ENCODE results near the gene UPF1. TPM values are rescaled to one million over a fixed set of nuclear protein-coding genes. Genes with fewer than 3 reads are reported as not detected.

The UPF1 gene
- total RNA-seq, 1 donor from 2014 or later: 76.5 TPM

GRCh38 chr19:18842166-18842565, 10.4 kb downstream of the UPF1 start:
- TF ChIP-seq CTCF (conservative IDR thresholded peaks at IDR 0.05): no peak
- Mint-ChIP-seq H3K4me1 (ENCODE audit: unreplicated experiment) (peaks cover 48% of the 10 kb centered on the region), H3K27me3 (no peaks in the 10 kb centered on the region), H3K36me3 (peaks cover 3% of the 10 kb centered on the region), H3K9me3 (no peaks in the 10 kb centered on the region), H3K4me3 (no peak overlapping the region), H3K27ac (peak overlapping the region; percentile 18)
- no peak for DNase-seq (ENCODE audit: extremely low spot score, unreplicated experiment)

- Mint-ChIP-seq H3K36me3 (peaks cover 3% of the 10 kb centered on the region), H3K4me1 (ENCODE audit: unreplicated experiment) (peaks cover 58% of the 10 kb centered on the region), H3K27me3 (no peaks in the 10 kb centered on the region), H3K9me3 (no peaks in the 10 kb centered on the region), H3K27ac (no peak overlapping the region), H3K4me3 (no peak overlapping the region)
- TF ChIP-seq CTCF (conservative IDR thresholded peaks at IDR 0.05): no peak
- no peak for DNase-seq (ENCODE audit: extremely low spot score, unreplicated experiment)
These were observed 12.2 kb downstream of the UPF1 start for GRCh38 chr19:18843960-18844359.

GRCh38 chr19:18844806-18845329, 13.1 kb downstream of the UPF1 start:
- Mint-ChIP-seq H3K36me3 (peaks cover 3% of the 10 kb centered on the region), H3K27me3 (no peaks in the 10 kb centered on the region), H3K4me1 (ENCODE audit: unreplicated experiment) (peaks cover 61% of the 10 kb centered on the region), H3K9me3 (no peaks in the 10 kb centered on the region), H3K4me3 (no peak overlapping the region), H3K27ac (no peak overlapping the region)
- no peak for TF ChIP-seq CTCF (conservative IDR thresholded peaks at IDR 0.05)
- DNase-seq (ENCODE audit: extremely low spot score, unreplicated experiment): no peak

- no peak for DNase-seq (ENCODE audit: extremely low spot score, unreplicated experiment)
- TF ChIP-seq CTCF (conservative IDR thresholded peaks at IDR 0.05): no peak
- no peak overlapping the region for H3K4me3 Mint-ChIP-seq
- peaks cover 3% of the 10 kb centered on the region for H3K36me3 Mint-ChIP-seq
- H3K4me1 Mint-ChIP-seq (ENCODE audit: unreplicated experiment): peaks cover 71% of the 10 kb centered on the region
- H3K27me3 Mint-ChIP-seq: no peaks in the 10 kb centered on the region
- no peaks in the 10 kb centered on the region for H3K9me3 Mint-ChIP-seq
- H3K27ac Mint-ChIP-seq: no peak overlapping the region
These were observed 14.2 kb downstream of the UPF1 start for GRCh38 chr19:18845961-18846360.

GRCh38 chr19:18846862-18847548, 15.2 kb downstream of the UPF1 start:
- DNase-seq (ENCODE audit: extremely low spot score, unreplicated experiment): peak; percentile 79
- peak; percentile 91 for TF ChIP-seq CTCF (conservative IDR thresholded peaks at IDR 0.05)
- Mint-ChIP-seq H3K9me3 (no peaks in the 10 kb centered on the region), H3K4me3 (no peak overlapping the region), H3K36me3 (peaks cover 3% of the 10 kb centered on the region), H3K27me3 (no peaks in the 10 kb centered on the region), H3K4me1 (ENCODE audit: unreplicated experiment) (peaks cover 66% of the 10 kb centered on the region), H3K27ac (peak overlapping the region; percentile 68)

Data from type B pancreatic cell (in vitro differentiated cells).